Measurements from ENCODE around the gene IL19. TPM values are rescaled to one million over a fixed set of nuclear protein-coding genes. Genes with fewer than 3 reads are reported as not detected.
A peak's percentile ranks its signal among the peaks of the same experiment; 100 is the strongest.

The IL19 gene
- total and polyA plus RNA-seq, 2 experiments from 2014 or later: 0.37 TPM; not detected in 1

DNA sequence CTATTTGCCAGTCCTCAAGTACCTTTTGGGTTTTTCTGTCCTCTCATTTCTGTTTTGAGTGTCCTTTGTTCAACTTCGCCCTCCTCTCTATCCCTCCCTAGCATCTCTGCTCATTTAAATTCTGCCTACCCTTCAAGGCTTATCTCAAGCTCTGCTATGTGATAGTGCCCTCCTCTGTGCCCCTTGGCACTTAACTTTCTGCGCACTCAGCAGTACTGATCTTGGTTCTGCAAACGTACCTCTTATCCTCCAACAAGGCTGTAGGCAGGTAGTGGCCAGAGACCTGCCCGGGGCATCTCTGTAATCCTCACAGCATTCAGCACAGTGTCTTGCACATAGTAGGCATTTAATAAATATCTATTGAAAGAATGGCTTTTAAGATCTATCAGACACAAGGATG lies 89.6 kb downstream of the IL19 start:
- TF ChIP-seq EZH2phosphoT487 (IDR thresholded peaks at IDR 0.05; ENCODE audit: low read depth, severe bottlenecking, unreplicated experiment) (no peak), EZH2 (IDR thresholded peaks at IDR 0.05; ENCODE audit: borderline replicate concordance) (no peak)
- Histone ChIP-seq H3K4me2 (no peak overlapping the region), H3K4me1 (ENCODE audit: insufficient read depth) (no peaks in the 10 kb centered on the region), H3K9me3 (ENCODE audit: low read depth) (no peaks in the 10 kb centered on the region), H3K27ac (no peak overlapping the region), H3K79me2 (no peaks in the 10 kb centered on the region), H3K36me3 (replicated peaks; ENCODE audit: insufficient read depth, low read depth) (no peaks in the 10 kb centered on the region), H3K27me3 (peaks cover 16% of the 10 kb centered on the region), H3K4me3 (no peak overlapping the region), H2AFZ (no peak overlapping the region), H3K9me2 (replicated peaks; ENCODE audit: insufficient read depth) (no peaks in the 10 kb centered on the region), H4K20me1 (ENCODE audit: insufficient read depth, poor library complexity, severe bottlenecking) (no peaks in the 10 kb centered on the region)
- 96% methylated on average over 4 of the region's 4 CpGs for WGBS (ENCODE audit: low lambda C conversion rate, missing lambda C conversion rate)
- DNase-seq (ENCODE audit: low spot score): no peak

DNA sequence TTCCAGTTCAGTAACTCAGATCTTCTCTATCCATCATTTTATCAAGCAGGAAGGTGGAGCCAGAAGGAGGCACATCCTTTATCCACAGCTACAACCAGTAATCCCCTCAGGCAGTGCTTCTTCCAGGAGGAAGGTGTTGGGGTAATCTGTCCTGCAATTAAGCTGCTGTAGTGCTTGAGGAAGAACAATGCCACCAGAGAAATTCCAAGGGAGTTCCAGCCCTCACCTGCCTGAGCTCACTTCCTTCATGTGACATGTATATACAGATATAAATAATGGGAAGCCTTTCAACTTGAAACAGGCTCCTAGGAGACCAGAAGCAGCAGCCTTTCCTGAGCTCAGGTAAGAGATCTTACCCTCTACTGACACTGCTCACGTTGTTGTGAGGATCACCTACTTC lies 92.7 kb downstream of the IL19 start:
- no peak overlapping the region for H2AFZ ChIP-seq
- H3K9me2 ChIP-seq (replicated peaks; ENCODE audit: insufficient read depth): no peaks in the 10 kb centered on the region
- no peaks in the 10 kb centered on the region for H3K4me1 ChIP-seq (ENCODE audit: insufficient read depth)
- no peaks in the 10 kb centered on the region for H3K79me2 ChIP-seq
- H3K4me3 ChIP-seq: no peak overlapping the region
- no peaks in the 10 kb centered on the region for H3K9me3 ChIP-seq (ENCODE audit: low read depth)
- H3K27ac ChIP-seq: no peak overlapping the region
- 41% methylated on average over 1 of the region's 1 CpG for WGBS (ENCODE audit: low lambda C conversion rate, missing lambda C conversion rate)
- H3K4me2 ChIP-seq: no peak overlapping the region
- no peak for DNase-seq (ENCODE audit: low spot score)
- no peaks in the 10 kb centered on the region for H4K20me1 ChIP-seq (ENCODE audit: insufficient read depth, poor library complexity, severe bottlenecking)
- TF ChIP-seq EZH2 (IDR thresholded peaks at IDR 0.05; ENCODE audit: borderline replicate concordance): no peak
- no peak for TF ChIP-seq CTCF (IDR thresholded peaks at IDR 0.05; ENCODE audit: poor library complexity)
- TF ChIP-seq EZH2phosphoT487 (IDR thresholded peaks at IDR 0.05; ENCODE audit: low read depth, severe bottlenecking, unreplicated experiment): no peak
- peaks cover 35% of the 10 kb centered on the region for H3K27me3 ChIP-seq
- H3K36me3 ChIP-seq (replicated peaks; ENCODE audit: insufficient read depth, low read depth): no peaks in the 10 kb centered on the region

DNA sequence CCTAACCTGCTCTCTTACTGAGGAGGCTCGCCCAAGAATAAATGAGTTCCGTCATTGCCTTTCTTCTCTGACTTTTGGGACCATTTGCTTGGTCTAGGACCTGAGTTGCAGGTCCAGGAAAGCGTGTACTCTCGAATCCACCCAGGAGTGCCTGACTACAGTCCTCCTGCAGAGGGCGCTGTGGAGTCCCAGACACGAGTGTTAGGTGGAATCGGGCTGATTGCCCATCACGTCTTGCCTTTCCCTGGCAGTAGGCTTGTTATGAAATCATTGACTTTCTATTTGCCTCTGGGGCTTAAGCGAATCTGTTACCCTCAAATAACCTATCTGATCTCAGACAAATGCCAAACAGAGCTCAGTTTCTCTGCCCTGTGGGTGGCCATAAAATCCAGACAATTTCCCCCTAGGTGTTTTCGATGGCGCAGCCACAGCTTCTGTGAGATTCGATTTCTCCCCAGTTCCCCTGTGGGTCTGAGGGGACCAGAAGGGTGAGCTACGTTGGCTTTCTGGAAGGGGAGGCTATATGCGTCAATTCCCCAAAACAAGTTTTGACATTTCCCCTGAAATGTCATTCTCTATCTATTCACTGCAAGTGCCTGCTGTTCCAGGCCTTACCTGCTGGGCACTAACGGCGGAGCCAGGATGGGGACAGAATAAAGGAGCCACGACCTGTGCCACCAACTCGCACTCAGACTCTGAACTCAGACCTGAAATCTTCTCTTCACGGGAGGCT lies 94.5 kb downstream of the IL19 start, which contains the start of gene IL20:
IL20 (plus strand) TSS at position 685 of the 733 bp plus-strand sequence. CDS start 230 bp downstream, outside the sequence.
- H4K20me1 ChIP-seq (ENCODE audit: insufficient read depth, poor library complexity, severe bottlenecking): no peaks in the 10 kb centered on the region
- 54% methylated on average over 19 of the region's 19 CpGs for WGBS (ENCODE audit: low lambda C conversion rate, missing lambda C conversion rate)
- no peaks in the 10 kb centered on the region for H3K9me2 ChIP-seq (replicated peaks; ENCODE audit: insufficient read depth)
- peak; percentile 73 for DNase-seq (ENCODE audit: low spot score)
- no peaks in the 10 kb centered on the region for H3K36me3 ChIP-seq (replicated peaks; ENCODE audit: insufficient read depth, low read depth)
- TF ChIP-seq EZH2phosphoT487 (IDR thresholded peaks at IDR 0.05; ENCODE audit: low read depth, severe bottlenecking, unreplicated experiment) (no peak), CTCF (IDR thresholded peaks at IDR 0.05; ENCODE audit: poor library complexity) (peak; percentile 59)
- H3K4me3 ChIP-seq: no peak within 1 kb of the TSS
- H3K4me2 ChIP-seq: no peak within 1 kb of the TSS
- H3K27me3 ChIP-seq: peaks cover 31% of the 10 kb centered on the region
- H3K27ac ChIP-seq: no peak within 1 kb of the TSS
- H3K9me3 ChIP-seq (ENCODE audit: low read depth): no peaks in the 10 kb centered on the region
- no peaks in the 10 kb centered on the region for H3K4me1 ChIP-seq (ENCODE audit: insufficient read depth)
- H2AFZ ChIP-seq: no peak within 1 kb of the TSS
- no peaks in the 10 kb centered on the region for H3K79me2 ChIP-seq

GRCh38 chr1:206866062-206866461 lies 95.5 kb downstream of the IL19 start:
- no peak overlapping the region for H3K4me3 ChIP-seq
- H3K27me3 ChIP-seq: peaks cover 28% of the 10 kb centered on the region
- H2AFZ ChIP-seq: no peak overlapping the region
- no peak overlapping the region for H3K4me2 ChIP-seq
- no peaks in the 10 kb centered on the region for H3K4me1 ChIP-seq (ENCODE audit: insufficient read depth)
- no peaks in the 10 kb centered on the region for H3K36me3 ChIP-seq (replicated peaks; ENCODE audit: insufficient read depth, low read depth)
- no peaks in the 10 kb centered on the region for H3K9me2 ChIP-seq (replicated peaks; ENCODE audit: insufficient read depth)
- TF ChIP-seq EZH2 (IDR thresholded peaks at IDR 0.05; ENCODE audit: borderline replicate concordance) (no peak), EZH2phosphoT487 (IDR thresholded peaks at IDR 0.05; ENCODE audit: low read depth, severe bottlenecking, unreplicated experiment) (no peak), CTCF (IDR thresholded peaks at IDR 0.05; ENCODE audit: poor library complexity) (no peak)
- no peaks in the 10 kb centered on the region for H3K79me2 ChIP-seq
- no peaks in the 10 kb centered on the region for H3K9me3 ChIP-seq (ENCODE audit: low read depth)
- H4K20me1 ChIP-seq (ENCODE audit: insufficient read depth, poor library complexity, severe bottlenecking): no peaks in the 10 kb centered on the region
- no peak for DNase-seq (ENCODE audit: low spot score)
- no peak overlapping the region for H3K27ac ChIP-seq
- WGBS (ENCODE audit: low lambda C conversion rate, missing lambda C conversion rate): 86% methylated on average over 2 of the region's 2 CpGs

All from hepatocyte (in vitro differentiated cells).